Spleen (tissue), 7 donors: ENCODE measurements around the gene SAMD10.

ENCODE experiments used
- CTCF ChIP-seq, 11 experiments: fragments of 200-600 bp in 7 of 11; fragments of 450-650 bp in 4 of 11; sonication (generic) in 4 of 11; IDR thresholded peaks in 8 of 11; conservative IDR thresholded peaks in 3 of 11; 1 replicate in 7 of 11; 2 replicates in 4 of 11; pipeline versions ENCODE4 v1.4.0 to v1.8.0; 2016 to 2021; ENCODE audit warnings: antibody characterized with exemption in 11 of 11, inconsistent platforms in 4 of 11, mild to moderate bottlenecking in 1 of 11
- POLR2A ChIP-seq, 3 donors: fragments of 450-650 bp; IDR thresholded peaks; one replicate each; pipeline ENCODE4 v1.5.1; 2017; ENCODE audit warnings: antibody characterized with exemption in 3 of 3, mild to moderate bottlenecking in 1 of 3
- POLR2AphosphoS5 ChIP-seq, 3 donors: sonication (generic); formaldehyde crosslinking; IDR thresholded peaks; one replicate each; pipeline ENCODE4 v1.5.1; 2017; ENCODE audit warnings: antibody characterized with exemption in 3 of 3
- donor health status: DM: no; HTN: no; CAD: no; lungs with moderate emphysema.
- donor health status: DM: no; HTN: no; CAD: no.
- donor health status: DM: no; HTN: no; CAD: no.

- TF ChIP-seq CTCF (IDR thresholded peaks at IDR 0.05 in 8 of 11, conservative IDR thresholded peaks at IDR 0.05 in 3 of 11), result no peak
- TF ChIP-seq POLR2A (IDR thresholded peaks at IDR 0.05), result no peak
- TF ChIP-seq POLR2AphosphoS5 (IDR thresholded peaks at IDR 0.05), result peak; percentile 72 to 80 (median 80)
These were observed 868 bp downstream of the SAMD10 start for GRCh38 chr20:63978319-63979228.
